Gastrocnemius medialis (tissue), 4 donors: Measurements from ENCODE around the gene NLRC5. TPM values are rescaled to one million over a fixed set of nuclear protein-coding genes. Genes with fewer than 3 reads are reported as not detected.
"Not testable (repeated sequence)": the region's sequence is repeated elsewhere in the genome, so short reads cannot be mapped to it uniquely, and the experiment has no call there.

Source experiments
- ATAC-seq, 2 donors: fragments of 150-250 bp; one replicate each; pipeline ENCODE4 v1.9.1; 2016
- DNase-seq, 2 donors: peaks; one replicate each; pipeline ENCODE4 v3.0.0-alpha.2; 2019
- H3K27ac ChIP-seq, 4 donors: fragments of 200-600 bp; sonication (generic); 1 replicate in 1 of 4; 2 replicates in 3 of 4; pipeline ENCODE4 v1.5.1; 2016 to 2018; ENCODE audit warnings: mild to moderate bottlenecking in 2 of 4, moderate library complexity in 1 of 4
- H3K27me3 ChIP-seq, 3 donors: fragments of 200-600 bp; sonication (generic) in 2 of 3; 1 replicate in 1 of 3; 2 replicates in 2 of 3; pipeline versions ENCODE4 v1.5.1 to v1.6.0; 2016 to 2019; ENCODE audit warnings: mild to moderate bottlenecking in 1 of 3, moderate library complexity in 1 of 3
- H3K36me3 ChIP-seq, 2 donors: fragments of 200-600 bp; sonication (generic) in 1 of 2; one replicate each; pipeline ENCODE4 v1.5.1; 2017 to 2018
- H3K4me1 ChIP-seq, 2 donors: fragments of 200-600 bp; sonication (generic) in 1 of 2; one replicate each; pipeline ENCODE4 v1.5.1; 2016 to 2017; ENCODE audit warnings: mild to moderate bottlenecking in 2 of 2
- H3K4me3 ChIP-seq, 4 donors: fragments of 200-600 bp; sonication (generic) in 3 of 4; 1 replicate in 1 of 4; 2 replicates in 3 of 4; pipeline ENCODE4 v1.5.1; 2016 to 2019; ENCODE audit warnings: mild to moderate bottlenecking in 2 of 4
- H3K9me3 ChIP-seq, 3 donors: fragments of 200-600 bp; sonication (generic) in 2 of 3; 1 replicate in 1 of 3; 2 replicates in 2 of 3; pipeline ENCODE4 v1.5.1; 2016 to 2019
- POLR2A ChIP-seq, 2 donors: fragments of 450-650 bp; IDR thresholded peaks; one replicate each; pipeline ENCODE4 v1.6.1; 2017; ENCODE audit warnings: antibody characterized with exemption in 2 of 2, mild to moderate bottlenecking in 2 of 2, moderate library complexity in 2 of 2
- in situ Hi-C, 4 donors: fragments of 200-750 bp; cut with MboI; loops; one replicate each; pipeline versions ENCODE4 v1.15.0 to v1.8.0; 2017; ENCODE audit warnings: low sequenced_read_pairs in 4 of 4
- intact Hi-C: fragments of 100-400 bp; cut with DNase I; formaldehyde crosslinking; loops from one replicate; pipeline ENCODE4 v1.15.1; 2023; ENCODE audit warnings: low total_unique reads
- total RNA-seq, 4 donors: library from RNA; depleted of rRNA; stranded (reverse); fragments of >200 nt; gene quantifications; one replicate each; pipeline versions ENCODE4 v1.1.0 to v1.2.3, GENCODE V29; 2016
- TF ChIP-seq, protein P1 (sequence below), 5 experiments: fragments of 450-650 bp in 3 of 5; fragments of 200-600 bp in 2 of 5; sonication (generic) in 2 of 5; IDR thresholded peaks in 4 of 5; conservative IDR thresholded peaks in 1 of 5; 1 replicate in 4 of 5; 2 replicates in 1 of 5; pipeline ENCODE4 v1.5.1; 2016 to 2019; ENCODE audit warnings: antibody characterized with exemption in 5 of 5, mild to moderate bottlenecking in 3 of 5, moderate library complexity in 3 of 5

NLRC5 gene
- total RNA-seq, 4 donors from 2014 or later = 2.5 to 9.4 (median 5.1) TPM

DNA sequence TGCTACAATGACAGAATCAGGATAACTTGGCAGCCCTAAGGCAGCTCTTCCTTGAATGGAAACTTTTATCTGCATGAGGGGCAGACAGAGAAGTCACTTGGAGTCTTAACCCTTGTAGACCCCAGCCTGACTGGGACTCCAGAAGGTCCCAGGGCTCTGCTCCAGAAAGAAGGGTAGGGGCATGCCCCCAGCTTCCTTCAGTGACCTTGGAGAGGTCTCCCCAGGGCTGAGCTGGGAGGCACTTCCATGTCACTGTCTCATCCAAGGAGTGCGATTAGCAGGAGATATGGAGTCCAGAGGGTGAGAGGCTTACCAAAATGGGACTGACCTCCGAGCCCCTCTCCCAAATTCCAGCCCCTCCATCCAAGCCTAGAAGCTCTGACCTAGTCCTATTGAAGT lies 3.4 kb upstream of the NLRC5 start:
- in situ Hi-C loops (no loop called here), intact Hi-C loops (loop anchor here (5.0 kb wide), 2 partner anchors 54 to 311 kb away; partner anchors contain the start of gene HERPUD1)
- Histone ChIP-seq H3K4me1 (peaks cover 16 to 21% of the 10 kb centered on the region in 2 donors), H3K27me3 (no peaks in the 10 kb centered on the region), H3K27ac (peak overlapping the region; percentile 61 to 69 (median 66)), H3K4me3 (no peak overlapping the region), H3K9me3 (no peaks in the 10 kb centered on the region), H3K36me3 (no peaks in the 10 kb centered on the region)
- ATAC-seq (no peak), DNase-seq (no peak)
- no peak for TF ChIP-seq POLR2A (IDR thresholded peaks at IDR 0.05)
- TF ChIP-seq, protein P1, sequence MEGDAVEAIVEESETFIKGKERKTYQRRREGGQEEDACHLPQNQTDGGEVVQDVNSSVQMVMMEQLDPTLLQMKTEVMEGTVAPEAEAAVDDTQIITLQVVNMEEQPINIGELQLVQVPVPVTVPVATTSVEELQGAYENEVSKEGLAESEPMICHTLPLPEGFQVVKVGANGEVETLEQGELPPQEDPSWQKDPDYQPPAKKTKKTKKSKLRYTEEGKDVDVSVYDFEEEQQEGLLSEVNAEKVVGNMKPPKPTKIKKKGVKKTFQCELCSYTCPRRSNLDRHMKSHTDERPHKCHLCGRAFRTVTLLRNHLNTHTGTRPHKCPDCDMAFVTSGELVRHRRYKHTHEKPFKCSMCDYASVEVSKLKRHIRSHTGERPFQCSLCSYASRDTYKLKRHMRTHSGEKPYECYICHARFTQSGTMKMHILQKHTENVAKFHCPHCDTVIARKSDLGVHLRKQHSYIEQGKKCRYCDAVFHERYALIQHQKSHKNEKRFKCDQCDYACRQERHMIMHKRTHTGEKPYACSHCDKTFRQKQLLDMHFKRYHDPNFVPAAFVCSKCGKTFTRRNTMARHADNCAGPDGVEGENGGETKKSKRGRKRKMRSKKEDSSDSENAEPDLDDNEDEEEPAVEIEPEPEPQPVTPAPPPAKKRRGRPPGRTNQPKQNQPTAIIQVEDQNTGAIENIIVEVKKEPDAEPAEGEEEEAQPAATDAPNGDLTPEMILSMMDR (IDR thresholded peaks at IDR 0.05 in 4 of 5, conservative IDR thresholded peaks at IDR 0.05 in 1 of 5) = no peak

DNA sequence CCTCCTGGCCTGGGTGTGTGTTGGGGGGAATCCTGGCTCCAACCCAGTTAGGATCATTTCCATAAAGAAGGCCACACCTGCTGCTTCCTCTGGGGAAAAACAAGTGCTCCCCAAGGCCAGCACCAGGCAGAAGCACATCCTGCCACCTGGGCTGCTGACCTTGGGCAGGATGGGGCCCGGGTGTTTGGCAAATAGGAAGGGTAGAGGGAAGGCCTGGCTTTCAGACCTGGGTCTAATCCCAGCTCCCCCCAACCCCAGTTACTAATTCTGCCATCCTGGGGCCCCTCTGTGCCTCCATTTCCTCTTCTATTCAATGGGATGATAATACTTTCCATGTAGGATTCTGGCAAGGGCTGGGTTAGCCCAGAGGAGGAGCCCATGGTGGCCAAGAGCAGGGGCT lies 3.0 kb upstream of the NLRC5 start:
- Histone ChIP-seq H3K27ac (peak overlapping the region; percentile 61 to 69 (median 66)), H3K4me1 (peaks cover 16 to 21% of the 10 kb centered on the region in 2 donors)
- ATAC-seq = no peak

DNA sequence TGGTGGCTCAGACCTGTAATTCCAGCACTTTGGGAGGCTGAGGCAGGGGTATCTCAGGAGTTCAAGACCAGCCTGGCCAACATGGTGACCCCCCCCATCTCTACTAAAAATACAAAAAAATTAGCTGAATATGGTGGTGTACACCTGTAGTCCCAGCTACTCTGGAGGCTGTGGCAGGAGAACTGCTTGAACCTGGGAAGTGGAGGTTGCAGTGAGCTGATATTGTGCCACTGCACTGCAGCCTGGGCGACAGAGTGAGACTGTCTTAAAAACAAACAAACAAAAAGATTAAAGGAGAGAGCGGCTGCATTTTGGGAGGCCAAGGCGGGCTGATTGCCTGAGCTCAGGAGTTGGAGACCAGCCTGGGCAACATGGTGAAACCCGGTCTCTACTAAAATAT lies 2.4 kb upstream of the NLRC5 start:
- not testable (repeated sequence) for ATAC-seq, DNase-seq
- H3K27ac ChIP-seq = peak overlapping the region in 3 of 4 donors; percentile 61 to 69 (median 69)

More for the DNA sequence above, 3.0 kb upstream of the NLRC5 start:
- no peaks in the 10 kb centered on the region for H3K9me3 ChIP-seq
- no peaks in the 10 kb centered on the region for H3K36me3 ChIP-seq
- DNase-seq = no peak
- no peaks in the 10 kb centered on the region for H3K27me3 ChIP-seq
- in situ Hi-C loops = no loop called here
- intact Hi-C loops = loop anchor here (5.0 kb wide), 2 partner anchors 54 to 311 kb away; partner anchors contain the start of gene HERPUD1
- no peak overlapping the region for H3K4me3 ChIP-seq
- TF ChIP-seq, protein P1 (IDR thresholded peaks at IDR 0.05 in 4 of 5, conservative IDR thresholded peaks at IDR 0.05 in 1 of 5) = no peak
- TF ChIP-seq POLR2A (IDR thresholded peaks at IDR 0.05) = no peak

DNA sequence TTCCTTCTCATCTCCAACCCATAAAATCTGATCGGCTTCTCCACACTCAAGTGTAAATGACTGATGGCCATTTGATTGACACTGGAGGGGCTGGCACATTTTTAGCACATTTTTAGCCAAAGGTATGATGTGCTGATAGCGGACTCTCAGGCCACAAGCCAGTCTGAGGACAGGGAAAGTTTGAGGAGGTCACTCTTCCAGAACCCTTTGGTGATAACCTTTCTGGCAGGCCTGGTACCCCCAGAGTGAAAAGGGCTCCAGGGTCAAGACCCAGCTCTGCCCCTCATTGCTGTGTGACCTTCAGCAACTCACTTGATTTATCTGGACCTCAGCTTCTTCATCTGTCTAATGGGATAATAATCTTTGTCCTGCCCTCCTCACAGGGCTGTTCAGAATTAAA lies 1.7 kb upstream of the NLRC5 start:
- H3K36me3 ChIP-seq = no peaks in the 10 kb centered on the region
- peaks cover 16 to 21% of the 10 kb centered on the region in 2 donors for H3K4me1 ChIP-seq
- H3K27ac ChIP-seq = peak overlapping the region in 1 of 4 donors; percentile 83
- H3K4me3 ChIP-seq = no peak overlapping the region
- DNase-seq (no peak), ATAC-seq (no peak)
- TF ChIP-seq POLR2A (IDR thresholded peaks at IDR 0.05) = no peak
- TF ChIP-seq, protein P1 (IDR thresholded peaks at IDR 0.05 in 4 of 5, conservative IDR thresholded peaks at IDR 0.05 in 1 of 5) = no peak
- H3K27me3 ChIP-seq = no peaks in the 10 kb centered on the region
- no peaks in the 10 kb centered on the region for H3K9me3 ChIP-seq
- in situ Hi-C loops (no loop called here), intact Hi-C loops (loop anchor here (5.0 kb wide), 2 partner anchors 55 to 310 kb away; partner anchors contain the start of gene HERPUD1)

More for the DNA sequence above, 2.4 kb upstream of the NLRC5 start:
- in situ Hi-C loops, H3K36me3 ChIP-seq, H3K4me3 ChIP-seq, H3K9me3 ChIP-seq, H3K27me3 ChIP-seq: not testable (repeated sequence)
- peaks cover 16 to 21% of the 10 kb centered on the region in 2 donors for H3K4me1 ChIP-seq
- intact Hi-C loops = loop anchor here (5.0 kb wide), 2 partner anchors 55 to 310 kb away; partner anchors contain the start of gene HERPUD1

DNA sequence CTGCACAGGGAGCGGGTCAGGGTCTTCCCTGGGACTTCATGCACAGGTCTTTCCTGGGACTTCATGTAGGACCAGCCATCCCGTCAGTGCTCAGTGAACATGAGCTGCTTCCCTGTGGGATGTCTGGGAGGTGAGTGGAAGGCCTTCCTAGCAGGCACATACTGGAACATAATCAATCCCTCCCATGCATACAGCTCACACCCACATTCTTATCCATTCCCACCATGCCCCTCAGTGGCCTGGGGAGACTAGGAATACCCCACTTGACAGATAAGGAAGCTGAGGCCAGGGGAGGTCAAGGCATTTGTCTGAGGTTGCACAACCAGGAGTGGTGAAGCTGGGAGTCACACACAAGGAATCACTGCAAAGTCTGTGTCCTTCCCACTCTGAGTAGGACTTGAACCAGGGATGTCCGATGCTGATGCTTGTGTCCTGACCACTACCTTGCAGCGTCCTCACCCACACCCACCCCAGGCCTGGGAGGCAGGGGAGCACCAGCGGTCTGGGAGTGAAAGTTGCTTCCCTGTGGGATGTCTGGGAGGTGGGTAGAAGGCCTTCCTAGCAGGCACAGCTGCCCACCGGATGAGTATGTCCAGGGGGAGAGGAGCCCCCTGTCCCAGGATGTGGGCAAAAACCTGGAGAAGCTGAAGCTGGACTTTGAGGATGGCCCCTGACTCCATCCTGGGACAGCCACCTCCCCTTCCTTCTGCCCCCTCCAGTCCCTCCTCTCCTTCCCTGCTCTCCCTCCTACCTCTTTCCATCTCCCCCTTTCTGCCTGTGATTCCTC lies 1.0 kb upstream of the NLRC5 start:
- H3K4me3 ChIP-seq = peak overlapping the region; percentile 78 to 92 (median 82)
- DNase-seq (no peak), ATAC-seq (peak in 1 of 2 donors; percentile 5)
- H3K4me1 ChIP-seq = peaks cover 16 to 21% of the 10 kb centered on the region in 2 donors
- in situ Hi-C loops (no loop called here), intact Hi-C loops (loop anchor here (5.0 kb wide), 2 partner anchors 56 to 309 kb away; partner anchors contain the start of gene HERPUD1)
- no peak for TF ChIP-seq POLR2A (IDR thresholded peaks at IDR 0.05)
- TF ChIP-seq, protein P1 (IDR thresholded peaks at IDR 0.05 in 4 of 5, conservative IDR thresholded peaks at IDR 0.05 in 1 of 5) = no peak
- H3K27ac ChIP-seq = peak overlapping the region; percentile 78 to 86 (median 81)
- no peaks in the 10 kb centered on the region for H3K27me3 ChIP-seq
- no peaks in the 10 kb centered on the region for H3K36me3 ChIP-seq
- no peaks in the 10 kb centered on the region for H3K9me3 ChIP-seq
